NCI-H446 treated with DMSO at 0.1 percent for 48 hours (cell line): ENCODE data around the gene TMEM135.
"Not testable (repeated sequence)": the region's sequence is repeated elsewhere in the genome, so short reads cannot be mapped to it uniquely, and the experiment has no call there.

Experiments
- DNase-seq: peaks from one replicate; lab custom pipeline; 2025; lab: John Stamatoyannopoulos, UW

The TMEM135 gene

GRCh38 chr11:87081358-87081757, 43.6 kb downstream of the TMEM135 start:
- no peak for DNase-seq

DNA sequence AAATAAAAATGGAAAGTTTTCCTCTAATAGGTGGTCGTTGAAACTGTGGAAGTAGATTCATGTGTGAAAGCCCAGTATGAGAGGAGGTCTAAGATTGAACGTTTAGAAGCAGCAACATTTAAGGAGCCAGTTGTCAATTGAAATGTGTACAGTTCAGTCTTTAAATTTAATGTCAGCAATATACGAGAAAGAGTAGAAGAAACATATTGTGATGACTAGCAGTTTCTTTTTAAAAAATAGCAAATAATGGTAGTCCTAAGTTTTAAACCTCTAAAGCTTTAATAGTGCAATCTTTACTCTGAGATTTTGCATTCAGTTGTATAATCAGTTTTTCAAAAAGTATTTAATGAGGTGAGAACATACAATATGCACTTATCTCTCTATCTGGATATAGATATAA, 44.9 kb downstream of the TMEM135 start:
- DNase-seq: no peak

GRCh38 chr11:87083029-87083428, 45.3 kb downstream of the TMEM135 start:
- no peak for DNase-seq

GRCh38 chr11:87092159-87092558, 54.4 kb downstream of the TMEM135 start:
- no peak for DNase-seq

DNA sequence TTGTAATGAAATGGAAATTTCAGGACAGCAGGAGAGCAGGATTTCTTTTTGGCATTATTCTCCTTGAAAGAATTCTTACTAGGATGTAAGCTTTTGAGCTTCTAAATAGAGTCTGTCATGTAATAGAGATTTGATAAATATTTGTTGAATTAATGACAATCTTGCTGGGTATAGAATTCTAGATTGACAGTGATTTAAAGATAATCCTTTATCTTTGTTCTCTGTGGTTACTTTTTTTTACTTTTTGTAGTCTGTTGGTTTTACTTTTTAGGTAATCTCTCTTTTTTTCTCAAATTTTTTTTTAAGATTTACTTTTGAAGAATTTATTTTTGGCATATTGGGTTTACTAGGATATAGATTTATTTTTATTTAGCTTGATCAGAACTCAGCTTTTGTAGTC, 54.8 kb downstream of the TMEM135 start:
- no peak for DNase-seq

- DNase-seq: no peak
Measured at GRCh38 chr11:87097582-87097981, 59.8 kb downstream of the TMEM135 start.

DNA sequence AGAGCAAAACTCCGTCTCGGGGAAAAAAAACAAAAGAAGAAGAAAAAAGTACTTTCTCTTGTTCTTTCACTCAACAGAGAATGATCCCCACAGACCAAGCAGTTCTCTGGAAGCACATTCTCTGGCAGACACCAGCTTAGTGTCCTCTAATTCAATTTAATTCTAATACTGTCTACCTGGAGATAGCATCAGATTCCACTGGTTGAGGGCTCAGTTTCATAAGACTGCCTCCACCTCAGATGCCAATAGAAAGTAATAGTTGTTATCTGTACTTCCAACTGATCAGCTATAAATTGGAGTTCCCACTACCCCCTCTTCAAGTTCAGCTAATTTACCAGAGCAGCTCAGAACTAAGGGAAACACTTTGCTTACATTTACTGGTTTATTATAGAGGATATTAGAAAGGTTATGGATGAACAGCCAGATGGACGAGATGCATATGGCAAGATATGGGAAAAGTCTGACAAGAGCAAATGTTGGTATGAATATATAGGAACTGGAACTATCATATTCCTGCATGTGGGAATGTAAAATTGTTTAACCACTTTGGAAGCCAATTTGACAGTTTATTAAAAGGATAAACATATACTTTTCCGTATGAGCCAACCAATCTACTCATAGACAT, 64.3 kb downstream of the TMEM135 start:
- DNase-seq: no peak

GRCh38 chr11:87105826-87106225, 68.1 kb downstream of the TMEM135 start:
- DNase-seq: not testable (repeated sequence)

GRCh38 chr11:87107379-87107778, 69.6 kb downstream of the TMEM135 start:
- not testable (repeated sequence) for DNase-seq

DNA sequence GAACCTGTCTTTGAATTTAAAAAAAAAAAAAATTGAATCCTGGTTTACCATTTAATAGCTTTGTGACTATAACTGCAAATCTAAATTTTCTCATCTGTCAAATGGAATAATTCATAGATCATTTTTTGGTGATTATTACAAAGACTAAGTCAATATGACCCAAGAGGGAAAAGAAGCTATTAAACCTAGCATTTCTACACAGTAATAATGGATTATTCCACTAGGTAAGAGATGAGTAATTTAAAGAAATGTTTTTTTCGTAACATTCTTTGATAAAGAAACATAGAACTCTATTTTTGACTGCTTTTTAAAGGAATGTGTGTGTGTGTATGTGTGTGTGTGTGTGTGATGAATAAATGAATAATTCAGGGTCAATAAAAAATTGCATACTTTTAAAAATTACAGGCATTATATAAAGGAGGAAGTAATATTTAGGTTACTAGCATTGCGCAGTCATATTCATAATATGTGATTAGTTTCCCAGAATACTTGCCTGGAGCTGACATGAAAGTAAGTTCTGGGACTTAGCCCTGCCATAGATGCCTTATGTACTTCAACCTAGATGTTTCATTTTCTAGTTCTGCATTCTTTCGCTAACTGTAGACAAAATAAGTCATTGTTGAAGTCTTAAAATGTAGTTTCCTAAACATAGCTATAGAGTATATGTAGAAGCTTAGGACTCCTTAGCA, 72.9 kb downstream of the TMEM135 start:
- no peak for DNase-seq

GRCh38 chr11:87114093-87114492, 76.4 kb downstream of the TMEM135 start:
- DNase-seq: no peak

- DNase-seq: no peak
Measured at GRCh38 chr11:87116185-87116584, 78.5 kb downstream of the TMEM135 start.

GRCh38 chr11:87120937-87121336, 83.2 kb downstream of the TMEM135 start:
- no peak for DNase-seq

DNA sequence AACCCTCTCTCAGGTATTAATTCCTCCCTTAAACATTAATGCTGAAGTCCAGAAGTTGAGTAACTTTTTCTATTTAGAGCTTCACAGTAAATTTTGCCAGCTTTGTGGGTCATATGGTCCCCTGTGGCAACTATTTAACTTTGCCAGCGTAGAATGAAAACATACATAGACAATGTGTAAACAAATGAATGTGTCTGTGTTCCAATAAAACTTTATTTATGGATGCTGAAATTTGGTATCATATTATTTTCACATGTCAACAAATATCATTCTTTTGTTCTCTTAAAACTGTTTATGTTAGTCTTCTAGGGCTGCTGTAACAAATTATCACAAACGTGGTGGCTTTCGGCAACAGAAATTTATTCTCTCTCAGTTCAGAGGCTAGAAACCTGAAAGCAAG, 85.1 kb downstream of the TMEM135 start:
- DNase-seq: no peak

- no peak for DNase-seq
Measured at GRCh38 chr11:87125257-87125656, 87.5 kb downstream of the TMEM135 start.

GRCh38 chr11:87127101-87127500, 89.4 kb downstream of the TMEM135 start:
- no peak for DNase-seq

GRCh38 chr11:87128372-87128771, 90.6 kb downstream of the TMEM135 start:
- DNase-seq: no peak

GRCh38 chr11:87134524-87135106, 96.9 kb downstream of the TMEM135 start:
- no peak for DNase-seq

GRCh38 chr11:87136236-87136635, 98.5 kb downstream of the TMEM135 start:
- no peak for DNase-seq

DNA sequence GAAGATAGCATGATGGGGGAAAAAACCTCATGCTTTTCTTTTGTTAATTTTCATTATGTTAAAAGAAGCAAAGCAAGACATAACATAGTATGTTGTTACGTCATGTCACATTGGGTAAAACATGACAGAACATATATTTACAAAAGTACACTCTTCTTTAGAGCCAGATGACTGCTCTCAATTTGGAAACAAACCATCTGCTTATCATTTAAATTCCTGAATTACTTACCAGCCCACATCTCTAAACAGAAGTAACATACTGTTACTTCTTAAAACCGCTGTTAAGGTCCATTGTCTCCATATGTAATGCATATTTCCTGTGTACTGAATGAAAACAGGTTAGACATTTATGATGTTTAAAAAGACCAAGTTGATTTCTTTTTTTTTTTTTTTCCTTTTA, 100.0 kb downstream of the TMEM135 start:
- no peak for DNase-seq

GRCh38 chr11:87139475-87139874, 101.7 kb downstream of the TMEM135 start:
- DNase-seq: no peak

DNA sequence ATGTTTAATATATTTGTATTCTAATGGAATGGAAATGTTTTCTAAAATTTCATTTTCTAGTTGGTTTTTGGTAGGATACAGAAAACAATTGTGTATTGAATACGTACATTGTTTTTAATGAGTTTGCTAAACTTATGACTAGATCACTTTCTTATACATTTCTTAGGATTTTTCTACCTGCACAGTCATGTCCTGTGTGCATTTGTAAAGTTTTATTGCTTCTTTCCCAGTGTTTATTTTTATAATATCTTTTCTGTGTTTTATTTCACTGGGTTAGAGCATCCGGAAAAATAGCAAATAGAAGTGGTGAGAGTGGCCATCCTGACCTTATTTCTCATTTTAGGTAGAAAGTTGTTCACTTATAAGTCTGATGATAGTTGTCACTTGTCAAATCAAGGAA, 103.6 kb downstream of the TMEM135 start:
- DNase-seq: no peak

- DNase-seq: no peak
Measured at GRCh38 chr11:87141980-87142514, 104.3 kb downstream of the TMEM135 start.
